Measurements from ENCODE around the gene MBNL2.

The MBNL2 gene

GRCh38 chr13:97438856-97439595, 216.9 kb downstream of the MBNL2 start:
- Histone ChIP-seq H3K27me3 (ENCODE audit: insufficient read depth, poor library complexity, severe bottlenecking) (no peaks in the 10 kb centered on the region), H3K4me3 (replicated peaks; ENCODE audit: insufficient read depth, low read length) (no peak overlapping the region), H3K27ac (replicated peaks) (no peak overlapping the region)
- no peak for TF ChIP-seq GABPA (IDR thresholded peaks at IDR 0.05; ENCODE audit: low read depth)
- TF ChIP-seq REST (IDR thresholded peaks at IDR 0.05; ENCODE audit: insufficient replicate concordance, low read depth): no peak
- TF ChIP-seq, protein P1, sequence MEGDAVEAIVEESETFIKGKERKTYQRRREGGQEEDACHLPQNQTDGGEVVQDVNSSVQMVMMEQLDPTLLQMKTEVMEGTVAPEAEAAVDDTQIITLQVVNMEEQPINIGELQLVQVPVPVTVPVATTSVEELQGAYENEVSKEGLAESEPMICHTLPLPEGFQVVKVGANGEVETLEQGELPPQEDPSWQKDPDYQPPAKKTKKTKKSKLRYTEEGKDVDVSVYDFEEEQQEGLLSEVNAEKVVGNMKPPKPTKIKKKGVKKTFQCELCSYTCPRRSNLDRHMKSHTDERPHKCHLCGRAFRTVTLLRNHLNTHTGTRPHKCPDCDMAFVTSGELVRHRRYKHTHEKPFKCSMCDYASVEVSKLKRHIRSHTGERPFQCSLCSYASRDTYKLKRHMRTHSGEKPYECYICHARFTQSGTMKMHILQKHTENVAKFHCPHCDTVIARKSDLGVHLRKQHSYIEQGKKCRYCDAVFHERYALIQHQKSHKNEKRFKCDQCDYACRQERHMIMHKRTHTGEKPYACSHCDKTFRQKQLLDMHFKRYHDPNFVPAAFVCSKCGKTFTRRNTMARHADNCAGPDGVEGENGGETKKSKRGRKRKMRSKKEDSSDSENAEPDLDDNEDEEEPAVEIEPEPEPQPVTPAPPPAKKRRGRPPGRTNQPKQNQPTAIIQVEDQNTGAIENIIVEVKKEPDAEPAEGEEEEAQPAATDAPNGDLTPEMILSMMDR (IDR thresholded peaks at IDR 0.05; ENCODE audit: insufficient read depth, low read length): no peak
- TF ChIP-seq SPI1 (IDR thresholded peaks at IDR 0.05; ENCODE audit: borderline replicate concordance, low read depth): no peak
- TF ChIP-seq POLR2AphosphoS5 (IDR thresholded peaks at IDR 0.05; ENCODE audit: low read depth): no peak
- no peak for DNase-seq (ENCODE audit: low read depth in 1 of 2, low spot score in 1 of 2)

DNA sequence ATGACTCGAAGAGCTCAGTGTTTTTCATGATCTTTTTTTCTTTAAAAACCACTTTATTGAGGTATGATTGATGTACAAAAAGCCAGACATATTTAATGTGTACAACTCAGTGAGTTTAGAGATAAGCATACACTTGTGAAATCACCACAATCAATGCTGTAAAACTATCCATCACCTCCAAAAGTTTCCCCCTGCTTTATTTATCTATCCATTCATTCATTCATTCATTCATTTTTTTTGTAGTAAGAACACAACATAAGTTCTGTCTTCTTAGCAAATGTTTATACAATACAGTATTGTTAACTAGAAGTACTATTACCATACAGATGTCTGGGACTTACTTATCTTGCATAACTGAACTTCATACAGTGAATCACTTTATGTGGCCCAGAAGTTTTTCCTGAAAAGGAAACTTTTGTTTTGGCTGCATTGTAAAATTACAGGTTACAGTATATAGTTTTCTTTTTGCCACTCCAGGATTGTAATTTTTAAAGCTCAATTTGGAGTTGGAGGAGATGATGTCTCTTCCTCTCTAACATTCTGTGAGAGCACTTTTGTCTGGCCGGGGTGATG, 218.6 kb downstream of the MBNL2 start:
- Histone ChIP-seq H3K27me3 (ENCODE audit: insufficient read depth, poor library complexity, severe bottlenecking) (no peaks in the 10 kb centered on the region), H3K4me3 (replicated peaks; ENCODE audit: insufficient read depth, low read length) (no peak overlapping the region), H3K27ac (replicated peaks) (no peak overlapping the region)
- no peak for DNase-seq (ENCODE audit: low read depth in 1 of 2, low spot score in 1 of 2)
- TF ChIP-seq GABPA (IDR thresholded peaks at IDR 0.05; ENCODE audit: low read depth): no peak
- TF ChIP-seq POLR2AphosphoS5 (IDR thresholded peaks at IDR 0.05; ENCODE audit: low read depth): no peak
- TF ChIP-seq REST (IDR thresholded peaks at IDR 0.05; ENCODE audit: insufficient replicate concordance, low read depth): no peak
- no peak for TF ChIP-seq SPI1 (IDR thresholded peaks at IDR 0.05; ENCODE audit: borderline replicate concordance, low read depth)
- TF ChIP-seq, protein P1 (IDR thresholded peaks at IDR 0.05; ENCODE audit: insufficient read depth, low read length): no peak

- Histone ChIP-seq H3K4me3 (replicated peaks; ENCODE audit: insufficient read depth, low read length) (no peak overlapping the region), H3K27ac (replicated peaks) (no peak overlapping the region), H3K27me3 (ENCODE audit: insufficient read depth, poor library complexity, severe bottlenecking) (no peaks in the 10 kb centered on the region)
- TF ChIP-seq REST (IDR thresholded peaks at IDR 0.05; ENCODE audit: insufficient replicate concordance, low read depth) (no peak), SPI1 (IDR thresholded peaks at IDR 0.05; ENCODE audit: borderline replicate concordance, low read depth) (no peak), GABPA (IDR thresholded peaks at IDR 0.05; ENCODE audit: low read depth) (no peak), POLR2AphosphoS5 (IDR thresholded peaks at IDR 0.05; ENCODE audit: low read depth) (no peak)
- TF ChIP-seq, protein P1 (IDR thresholded peaks at IDR 0.05; ENCODE audit: insufficient read depth, low read length): no peak
- DNase-seq (ENCODE audit: low read depth in 1 of 2, low spot score in 1 of 2): no peak
Measured at GRCh38 chr13:97441368-97441767, 219.2 kb downstream of the MBNL2 start.

All from HL-60 (cell line).